T-helper 1 cell (primary cell): ENCODE measurements around the gene KIF1B.
"Not testable (repeated sequence)": the region's sequence is repeated elsewhere in the genome, so short reads cannot be mapped to it uniquely, and the experiment has no call there.

Experiments used
- DNase-seq, 5 donors: peaks; one replicate each; pipeline ENCODE4 v3.0.0-alpha.2; 2012 to 2020

The KIF1B gene

DNA sequence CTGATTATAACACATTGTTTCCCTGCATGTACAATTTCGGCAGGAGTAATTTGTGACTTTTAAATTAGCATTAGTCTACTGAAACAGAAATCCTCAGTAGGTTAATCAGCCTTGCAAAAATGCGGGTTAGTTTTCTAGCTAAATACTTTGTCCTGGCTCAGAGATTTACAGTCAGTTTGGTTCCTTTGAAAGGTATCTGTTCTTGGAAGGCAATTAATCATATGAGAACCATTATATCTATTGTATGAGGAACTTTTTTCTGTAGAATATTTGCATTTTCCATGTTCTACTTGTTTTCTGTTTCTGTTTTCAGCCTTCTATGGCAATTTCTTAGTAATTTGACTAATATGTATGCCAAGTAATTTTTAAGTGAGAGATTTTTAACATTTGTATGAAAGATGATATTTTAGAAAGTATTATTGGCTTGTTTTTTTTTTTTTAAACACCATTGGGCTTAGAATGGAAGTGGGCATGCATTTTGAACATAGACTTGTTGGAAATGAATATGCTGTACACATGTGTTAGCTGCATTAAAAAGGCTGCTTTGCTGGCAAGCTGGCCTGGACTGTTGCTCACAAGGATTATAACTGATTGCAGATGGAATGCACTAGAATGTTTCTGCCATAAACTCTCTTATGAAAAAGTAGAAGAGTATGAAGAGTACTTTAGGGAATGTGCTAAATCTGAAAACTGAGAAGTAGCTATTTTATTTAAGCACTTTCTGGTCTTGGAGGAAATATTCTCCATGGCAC, 26.2 kb downstream of the KIF1B start:
- DNase-seq, result no peak

DNA sequence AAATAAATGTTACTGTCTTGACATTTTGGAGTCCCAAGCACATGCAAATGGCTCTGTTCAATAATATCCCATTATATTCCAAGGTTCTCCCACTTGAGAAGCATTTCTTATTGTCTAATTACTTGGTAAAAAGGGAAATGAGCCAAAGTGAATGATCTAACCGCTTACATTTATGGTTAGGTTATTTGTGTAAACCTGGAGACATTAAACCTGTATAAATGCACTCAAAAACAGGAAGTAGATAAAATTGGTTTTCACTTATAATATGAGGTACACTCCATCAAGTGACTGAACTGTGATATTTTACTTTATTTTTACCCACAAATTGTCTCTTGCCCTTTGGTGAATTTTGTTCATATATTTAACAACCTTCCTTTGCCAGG, 26.8 kb downstream of the KIF1B start:
- no peak for DNase-seq

DNA sequence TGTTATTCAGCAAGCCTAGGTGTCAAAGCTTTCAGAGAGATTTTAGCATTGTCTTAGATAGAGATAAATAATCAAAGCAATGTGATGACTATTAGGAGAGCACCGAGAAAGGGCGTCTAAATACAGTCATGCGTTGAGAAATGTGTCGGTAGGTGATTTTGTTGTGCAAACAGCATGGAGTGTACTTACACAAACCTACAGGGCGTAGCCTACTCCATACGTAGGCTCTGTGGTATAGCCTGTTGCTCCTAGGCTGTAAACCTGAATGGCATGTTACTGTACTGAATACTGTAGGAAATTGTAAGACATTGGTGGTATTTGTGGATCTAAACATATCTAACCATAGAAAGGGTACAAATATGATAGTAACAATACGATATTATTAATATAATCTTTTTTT, 31.8 kb downstream of the KIF1B start:
- no peak for DNase-seq

DNA sequence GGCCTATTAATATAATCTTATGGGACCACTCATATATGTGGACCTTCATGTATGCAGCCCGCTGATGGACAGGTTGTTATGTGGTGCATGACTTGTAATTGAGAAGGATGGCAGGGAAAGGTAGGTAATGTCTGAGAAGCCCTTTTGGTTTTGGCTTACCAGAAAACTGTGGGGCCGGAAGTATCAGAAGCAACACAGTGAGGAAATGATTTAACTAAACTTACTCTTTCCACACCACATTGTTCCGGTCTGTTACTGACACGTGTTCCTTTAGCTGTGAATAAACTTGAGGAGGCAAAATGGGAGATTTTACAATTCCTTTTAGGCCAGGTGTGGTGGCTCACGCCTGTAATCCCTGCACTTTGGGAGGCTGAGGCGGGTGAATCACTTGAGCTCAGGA, 32.4 kb downstream of the KIF1B start:
- DNase-seq, result peak in 1 of 5 donors; percentile 67

DNA sequence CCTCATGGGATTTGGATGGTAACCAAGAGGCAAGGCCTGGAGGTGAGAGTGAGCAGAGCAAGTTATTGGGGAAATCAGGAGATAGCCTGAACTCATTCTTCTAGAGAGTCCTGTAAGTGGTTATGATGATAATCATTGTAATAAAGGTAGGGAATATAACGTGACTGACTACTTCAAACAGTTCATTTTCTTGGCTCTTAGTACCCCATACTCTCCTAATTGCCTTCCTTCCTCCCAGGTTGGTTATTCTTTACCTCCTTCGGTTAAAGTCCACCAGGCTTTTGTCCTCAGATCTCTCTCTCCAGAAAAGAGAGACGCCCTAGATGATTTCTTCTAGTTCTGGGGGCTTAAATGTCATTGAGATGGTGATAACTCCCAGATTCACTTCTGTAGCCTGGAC, 35.3 kb downstream of the KIF1B start:
- DNase-seq, result no peak

- no peak for DNase-seq
These were observed 39.6 kb downstream of the KIF1B start for GRCh38 chr1:10249808-10250457.

- DNase-seq, result no peak
These were observed 40.3 kb downstream of the KIF1B start for GRCh38 chr1:10250663-10251062.

DNA sequence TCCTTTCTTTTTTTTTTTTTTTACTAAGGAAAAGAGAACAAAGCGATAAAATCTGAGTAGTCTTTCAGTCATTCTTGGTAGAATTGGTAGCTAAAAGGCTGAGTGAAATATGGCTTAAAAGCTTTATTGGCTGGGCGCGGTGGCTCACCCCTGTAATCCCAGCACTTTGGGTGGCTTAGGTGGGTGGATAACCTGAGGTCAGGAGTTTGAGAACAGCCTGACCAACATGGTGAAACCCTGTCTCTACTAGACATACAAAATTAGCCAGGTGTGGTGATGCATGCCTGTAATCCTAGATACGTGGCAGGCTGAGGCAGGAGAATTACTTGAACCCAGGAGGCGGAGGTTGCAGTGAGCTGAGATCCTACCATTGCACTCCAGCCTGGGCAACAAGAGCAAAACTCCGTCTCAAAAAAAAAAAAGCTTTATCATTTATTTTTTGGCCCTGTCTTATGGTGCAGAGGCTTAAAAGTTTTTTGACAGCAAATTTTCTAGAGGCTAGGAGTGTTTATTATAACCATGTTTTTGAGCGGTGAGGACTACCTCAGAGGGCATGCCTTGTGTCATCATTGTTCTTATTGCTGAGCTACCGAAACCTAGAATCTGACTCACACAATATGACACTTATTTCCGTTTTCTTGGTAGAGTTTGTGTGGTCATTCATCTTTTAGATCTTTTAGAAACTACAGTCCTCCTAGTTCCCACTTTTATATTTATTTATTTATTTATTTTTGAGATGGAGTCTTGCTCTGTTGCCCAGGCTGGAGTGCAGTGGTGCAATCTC, 41.1 kb downstream of the KIF1B start:
- peak in 1 of 5 donors; percentile 64 for DNase-seq

GRCh38 chr1:10252508-10252907, 42.1 kb downstream of the KIF1B start:
- DNase-seq, result no peak

GRCh38 chr1:10253149-10253548, 42.8 kb downstream of the KIF1B start:
- DNase-seq, result no peak

DNA sequence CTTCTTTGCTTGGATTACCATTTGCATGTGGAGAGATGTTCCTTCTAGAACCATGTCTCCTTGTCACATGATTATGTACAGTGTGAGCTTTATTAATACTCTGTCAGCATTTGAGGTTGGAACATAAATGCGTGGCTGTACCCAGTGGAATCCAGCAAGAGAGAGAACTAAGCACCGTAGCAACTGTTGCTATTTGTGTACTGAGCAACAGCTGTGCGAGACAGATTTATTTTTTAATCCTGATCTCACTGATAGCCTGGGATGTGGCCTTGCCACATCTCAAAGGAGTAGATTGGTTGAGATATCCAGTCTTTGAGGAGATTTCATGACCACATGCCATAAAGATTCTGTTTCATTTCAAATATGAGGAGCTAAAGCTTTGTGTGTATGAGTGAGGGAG, 43.4 kb downstream of the KIF1B start:
- DNase-seq, result peak in 1 of 5 donors; percentile 19

- DNase-seq, result no peak
These were observed 47.5 kb downstream of the KIF1B start for GRCh38 chr1:10257851-10258250.

- DNase-seq, result not testable (repeated sequence)
These were observed 49.2 kb downstream of the KIF1B start for GRCh38 chr1:10259547-10259946.

- no peak for DNase-seq
These were observed 53.2 kb downstream of the KIF1B start for GRCh38 chr1:10263450-10264082.

DNA sequence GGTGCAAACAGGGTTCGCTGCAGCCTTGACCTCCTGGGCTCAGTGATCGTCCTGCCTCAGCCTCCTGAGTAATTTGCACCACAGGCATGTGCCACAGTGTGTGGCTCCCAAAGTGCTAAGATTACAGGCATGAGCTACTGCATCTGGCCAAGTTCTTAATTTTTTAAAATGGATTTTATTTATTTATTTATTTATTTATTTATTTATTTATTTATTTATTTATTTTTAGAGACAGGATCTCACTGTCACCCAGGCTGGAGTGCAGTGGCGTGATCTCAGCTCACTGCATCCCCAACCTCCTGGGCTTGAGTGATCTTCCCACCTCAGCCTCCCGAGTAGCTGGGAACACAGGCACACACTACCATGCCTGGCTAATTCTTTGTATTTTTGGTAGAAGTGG, 54.7 kb downstream of the KIF1B start:
- DNase-seq, result no peak

- no peak for DNase-seq
These were observed 55.5 kb downstream of the KIF1B start for GRCh38 chr1:10265900-10266299.

GRCh38 chr1:10267319-10267718, 56.9 kb downstream of the KIF1B start:
- no peak for DNase-seq

DNA sequence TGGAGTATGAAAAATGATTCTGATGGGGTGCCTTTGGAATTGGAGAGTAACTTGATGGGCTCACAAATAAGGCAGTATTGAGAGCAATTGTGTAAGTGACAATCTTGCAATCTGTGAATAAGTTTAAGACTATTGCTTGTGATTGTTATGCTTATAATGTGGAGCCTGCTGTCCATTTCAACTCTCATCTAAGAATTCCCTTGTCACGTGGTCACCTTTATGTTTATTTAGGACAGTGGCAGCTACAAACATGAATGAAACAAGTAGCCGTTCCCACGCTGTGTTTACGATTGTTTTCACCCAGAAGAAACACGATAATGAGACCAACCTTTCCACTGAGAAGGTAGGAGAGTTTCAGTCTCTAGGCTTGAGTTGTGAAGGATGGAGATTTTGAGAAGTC, 57.6 kb downstream of the KIF1B start:
- DNase-seq, result no peak

GRCh38 chr1:10271090-10271489, 60.7 kb downstream of the KIF1B start:
- DNase-seq, result no peak

GRCh38 chr1:10271869-10272268, 61.5 kb downstream of the KIF1B start:
- no peak for DNase-seq

DNA sequence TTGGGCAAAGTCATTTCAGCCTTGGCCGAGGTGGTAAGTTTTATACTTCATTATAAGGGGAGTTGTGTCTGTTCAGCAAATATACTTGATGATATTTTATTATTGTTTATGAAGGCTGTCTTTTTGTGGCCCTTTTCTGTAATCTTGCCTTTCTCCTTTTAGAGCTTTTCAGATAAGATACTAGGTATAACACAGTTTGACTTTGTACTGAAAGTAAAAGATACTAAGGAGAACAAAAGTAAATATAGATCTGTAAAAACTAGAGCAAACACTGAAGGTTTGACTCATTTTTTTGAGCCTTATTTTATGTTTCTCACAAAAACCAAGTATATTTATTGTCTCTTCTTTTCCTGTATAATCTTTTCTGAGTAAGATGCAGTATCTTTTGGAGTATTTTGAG, 61.9 kb downstream of the KIF1B start:
- DNase-seq, result no peak

GRCh38 chr1:10278880-10279279, 68.5 kb downstream of the KIF1B start:
- DNase-seq, result no peak
